Activated T-cell treated with anti-CD3 and anti-CD28 coated beads for 1 hour (primary cell): ENCODE data around the gene PATL1.
"Not testable (repeated sequence)": the region's sequence is repeated elsewhere in the genome, so short reads cannot be mapped to it uniquely, and the experiment has no call there.

Experiments used
- DNase-seq: peaks from one replicate; pipeline ENCODE4 v3.0.0-alpha.2; 2020; ENCODE audit warnings: low read depth

PATL1 gene

DNA sequence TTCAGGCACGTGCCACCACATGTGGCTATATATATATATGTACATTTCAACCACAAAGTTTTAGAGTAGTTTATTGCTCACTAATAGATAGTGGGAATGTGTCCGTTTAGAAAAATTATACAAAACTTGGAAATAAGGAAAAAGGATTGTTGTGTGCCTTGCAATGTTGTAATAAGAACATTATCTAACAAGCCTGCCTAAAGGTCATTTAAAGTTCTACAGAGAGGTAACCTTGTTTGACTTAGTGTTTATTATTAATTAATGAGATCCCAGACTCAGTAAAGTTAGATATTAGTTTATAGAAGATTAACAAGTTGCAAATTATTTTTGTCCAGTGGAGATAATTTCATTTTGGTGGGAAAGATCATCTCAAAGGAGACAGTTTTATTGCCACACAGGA, 5.5 kb upstream of the PATL1 start:
- DNase-seq, result no peak

DNA sequence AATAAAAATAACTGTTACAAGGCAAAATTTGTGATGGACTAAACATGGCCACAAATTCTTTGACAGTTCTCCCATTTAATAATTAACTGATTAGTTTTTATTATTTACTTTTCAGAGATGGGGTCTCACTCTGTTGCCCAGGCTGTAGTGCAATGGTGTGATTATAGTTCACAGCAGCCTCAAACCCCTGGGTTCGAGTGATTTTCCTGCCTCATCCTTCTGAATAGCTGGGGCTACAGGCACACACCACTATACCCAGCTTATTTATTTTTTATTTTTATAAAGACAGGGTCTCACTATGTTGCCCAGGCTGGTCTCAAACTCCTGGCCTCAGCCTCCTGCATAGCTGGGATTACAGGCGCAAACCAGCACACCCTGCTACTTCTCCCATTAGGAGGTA, 4.5 kb upstream of the PATL1 start:
- DNase-seq, result no peak

DNA sequence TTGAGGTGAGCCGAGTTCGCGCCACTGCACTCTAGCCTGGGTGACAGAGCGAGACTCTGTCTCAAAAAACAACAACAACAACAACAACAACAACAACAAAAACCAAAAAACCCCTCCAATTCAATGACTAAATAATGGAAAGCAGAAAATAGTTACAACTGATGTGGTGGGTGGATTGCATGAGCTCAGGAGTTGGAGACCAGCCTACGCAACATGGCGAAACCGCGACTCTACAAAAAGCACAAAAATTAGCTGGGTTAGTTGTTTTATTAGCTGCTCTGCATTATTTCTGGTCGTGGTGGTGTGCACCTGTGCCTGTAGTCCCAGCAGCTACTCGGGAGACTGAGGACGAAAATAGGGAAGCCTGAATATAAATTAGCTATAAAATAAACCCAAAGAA, 2.6 kb upstream of the PATL1 start:
- no peak for DNase-seq

DNA sequence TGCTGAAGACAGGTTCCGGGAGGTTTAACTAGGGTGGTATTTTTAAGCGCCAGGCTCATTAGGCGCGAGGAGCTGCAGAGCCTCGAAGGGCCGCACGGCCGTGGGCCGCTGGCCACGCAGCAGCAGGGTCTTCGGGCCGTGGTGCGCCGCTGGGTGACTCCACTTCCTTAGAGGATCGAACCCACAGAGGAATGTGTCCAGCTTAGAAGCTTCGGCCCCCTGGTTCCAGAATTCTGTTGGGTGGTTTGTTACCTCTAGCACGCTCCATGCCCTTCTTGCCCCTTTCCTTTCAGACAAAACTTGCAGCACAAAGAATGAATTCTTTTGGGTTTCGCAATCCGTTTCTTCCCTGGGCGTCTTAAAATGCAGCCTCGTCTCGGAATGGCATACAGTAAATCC, 773 bp upstream of the PATL1 start:
- no peak for DNase-seq

DNA sequence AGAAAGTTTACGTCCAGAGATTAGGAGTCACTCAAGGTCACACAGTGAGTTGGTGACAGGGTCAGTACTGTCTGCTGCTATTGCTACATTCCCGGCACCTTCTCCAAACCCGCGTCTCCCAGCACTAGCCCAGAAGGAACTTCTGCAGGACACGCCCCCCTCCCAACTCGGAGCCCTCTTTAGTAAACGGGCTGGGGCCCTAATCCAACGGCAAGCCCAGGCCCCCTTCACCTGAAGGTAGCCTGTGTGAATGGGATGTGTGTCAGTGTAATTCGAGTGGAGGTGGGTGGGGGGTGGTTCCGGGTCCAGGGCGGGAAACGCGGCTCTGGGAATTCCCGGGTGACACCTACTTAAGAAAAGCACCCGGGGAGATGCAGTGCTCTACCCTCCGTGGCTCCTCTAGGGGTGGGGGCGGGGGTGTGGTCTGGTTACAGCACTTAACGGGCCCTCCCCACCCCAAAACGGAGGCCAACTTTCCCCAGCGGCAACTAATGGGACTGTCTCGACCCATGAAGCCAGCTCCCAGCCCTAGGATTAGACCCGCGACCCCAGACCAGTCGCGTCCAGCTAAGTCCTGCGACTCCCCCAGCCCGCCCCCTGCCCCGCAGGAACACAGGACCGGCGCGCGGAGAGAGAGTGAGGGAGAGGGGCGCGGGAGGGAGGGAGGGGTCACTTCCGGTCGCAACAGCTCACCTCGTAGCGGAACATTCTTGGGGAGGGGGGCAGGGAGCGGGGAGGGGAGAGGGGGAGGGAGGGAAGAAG, 468 bp downstream of the PATL1 start:
- peak; percentile 54 for DNase-seq

DNA sequence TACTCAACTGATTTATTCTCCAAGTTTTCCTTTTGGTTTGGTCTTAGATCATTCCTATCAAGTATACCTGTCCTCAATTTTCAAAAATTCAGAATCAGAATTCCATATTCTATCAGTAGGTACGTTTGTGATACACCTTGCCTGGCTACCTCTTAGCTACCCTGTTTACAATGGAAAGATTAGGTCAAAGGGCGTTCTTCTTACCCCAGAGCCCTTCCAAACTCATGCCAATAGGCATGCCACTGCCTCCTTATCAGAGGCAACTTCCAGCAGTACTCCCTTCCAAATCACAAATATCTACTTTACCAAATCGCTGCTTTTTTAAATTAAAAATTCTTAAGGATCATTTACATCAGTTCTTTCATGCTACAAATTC, 1.0 kb downstream of the PATL1 start:
- DNase-seq, result no peak

DNA sequence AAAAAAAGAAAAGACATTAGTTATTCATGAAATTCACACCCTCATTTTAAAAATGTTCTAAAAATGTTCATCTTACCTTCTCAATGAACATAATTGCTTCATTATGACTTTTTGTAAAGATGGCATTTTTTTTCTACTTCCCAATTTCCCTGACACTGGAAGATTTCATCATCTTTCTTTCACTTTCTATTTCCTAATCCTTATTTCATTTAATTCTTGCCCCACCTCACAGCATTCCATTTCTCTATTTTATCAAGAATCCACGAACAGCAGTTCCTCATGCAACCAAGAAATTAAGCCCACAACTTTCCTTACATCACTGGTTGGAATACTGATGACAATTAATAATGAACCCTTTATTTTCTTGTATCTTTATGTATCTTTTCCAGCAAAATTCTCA, 1.9 kb downstream of the PATL1 start:
- no peak for DNase-seq

DNA sequence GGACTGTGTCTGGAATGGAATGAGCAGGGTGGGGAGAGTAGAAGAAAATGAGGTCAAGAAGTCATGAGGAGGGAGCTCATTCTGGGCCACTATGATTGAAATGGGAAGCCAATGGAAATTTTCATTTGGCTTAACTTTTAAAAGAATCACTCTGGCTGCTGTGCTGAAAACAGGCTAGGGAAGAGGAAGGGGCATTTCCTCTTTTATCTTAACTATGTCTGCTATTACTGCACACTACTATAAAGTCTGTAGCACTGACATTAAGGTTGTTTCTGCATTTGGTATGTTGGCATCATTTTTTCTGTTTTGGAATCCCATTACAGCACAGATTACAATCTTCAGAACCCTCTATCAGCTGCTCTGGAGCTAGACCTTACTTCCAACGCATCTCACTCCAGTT, 8.2 kb downstream of the PATL1 start:
- no peak for DNase-seq

DNA sequence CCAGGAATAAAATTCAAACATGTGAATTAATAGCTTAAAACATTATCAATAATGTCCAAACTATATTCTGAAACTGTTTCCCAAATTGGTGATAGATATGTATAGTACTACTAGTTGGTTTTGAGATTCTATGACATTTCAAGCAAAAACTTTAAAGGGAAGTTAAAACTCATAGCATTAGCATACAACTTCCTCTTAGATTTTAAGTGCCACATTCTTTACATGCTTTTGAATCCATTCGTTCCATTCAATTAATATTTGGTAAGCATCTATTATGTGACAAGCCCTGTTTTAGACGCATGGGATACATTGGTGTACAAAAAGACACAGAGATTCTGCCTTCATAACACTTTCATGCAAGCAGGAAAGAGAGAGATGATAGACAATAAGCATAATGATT, 8.9 kb downstream of the PATL1 start:
- DNase-seq, result no peak

DNA sequence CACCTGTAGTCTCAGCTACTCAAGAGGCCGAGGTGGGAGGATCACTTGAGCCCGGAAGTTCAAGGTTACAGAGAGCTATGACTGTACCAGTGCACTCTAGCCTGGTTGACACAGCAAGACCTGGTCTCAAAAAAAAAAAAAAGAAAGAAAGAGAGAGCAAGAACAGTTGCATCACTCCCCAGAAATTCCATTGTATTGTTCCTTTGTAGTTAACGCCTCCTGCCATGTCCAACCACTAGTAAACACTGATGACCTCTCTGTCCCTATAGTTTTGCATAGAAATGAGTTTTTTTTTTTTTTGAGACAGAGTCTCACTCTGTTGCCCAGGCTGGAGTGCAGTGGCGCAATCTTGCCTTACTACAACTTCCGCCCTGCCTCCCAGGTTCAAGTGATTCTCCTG, 10.8 kb downstream of the PATL1 start:
- no peak for DNase-seq

DNA sequence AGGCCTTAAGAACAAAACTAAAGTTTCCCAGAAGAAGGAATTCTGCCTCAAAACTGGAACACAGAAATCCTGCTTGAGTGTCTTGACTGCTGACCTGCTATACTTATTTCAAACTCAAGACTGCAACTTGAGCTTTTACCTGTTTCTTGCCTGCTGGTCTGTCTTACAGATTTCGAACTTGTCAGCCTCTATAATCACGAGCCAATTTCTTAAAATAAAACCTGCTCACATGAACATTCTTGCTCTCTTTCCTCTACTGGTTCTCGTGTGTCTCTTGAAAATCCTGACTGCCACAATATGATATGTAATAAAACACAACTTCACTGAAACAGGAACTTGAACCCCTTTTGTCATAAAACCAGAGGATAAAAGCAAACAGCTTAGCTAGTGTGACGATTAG, 13.9 kb downstream of the PATL1 start:
- no peak for DNase-seq

DNA sequence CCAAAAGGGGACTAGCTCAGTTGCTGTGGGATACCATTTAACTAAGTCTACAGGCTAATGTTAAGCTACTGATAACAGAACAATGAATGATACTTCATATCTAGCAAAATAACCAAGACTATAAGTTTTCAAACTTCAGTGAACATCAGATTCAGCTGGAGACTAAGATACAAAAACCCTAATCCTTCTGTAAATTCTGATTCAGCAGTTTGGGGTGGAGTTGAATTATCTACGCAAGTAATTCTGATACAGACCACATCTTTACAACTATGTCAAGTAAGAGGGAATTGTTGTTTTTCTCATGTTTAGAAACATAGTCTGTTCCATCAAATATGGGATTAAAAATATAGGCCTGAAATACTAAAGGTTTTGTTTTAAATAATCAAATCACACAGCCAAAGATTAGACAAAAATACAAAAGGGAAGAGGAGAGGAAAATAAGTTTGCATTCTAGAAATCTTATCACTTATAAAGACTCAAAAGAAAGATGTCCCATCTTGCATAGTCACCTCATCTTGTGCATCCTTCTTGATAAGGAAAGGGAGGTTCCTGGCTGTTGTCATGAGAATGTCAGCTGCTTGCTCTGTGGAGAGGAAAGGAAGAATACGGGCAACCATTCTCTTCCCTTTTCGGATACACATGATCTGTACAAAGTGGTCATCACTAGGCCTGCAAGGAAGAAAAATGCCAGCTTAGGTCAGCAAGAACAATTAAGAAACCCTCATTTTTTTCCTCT, 21.4 kb downstream of the PATL1 start:
- DNase-seq, result no peak

DNA sequence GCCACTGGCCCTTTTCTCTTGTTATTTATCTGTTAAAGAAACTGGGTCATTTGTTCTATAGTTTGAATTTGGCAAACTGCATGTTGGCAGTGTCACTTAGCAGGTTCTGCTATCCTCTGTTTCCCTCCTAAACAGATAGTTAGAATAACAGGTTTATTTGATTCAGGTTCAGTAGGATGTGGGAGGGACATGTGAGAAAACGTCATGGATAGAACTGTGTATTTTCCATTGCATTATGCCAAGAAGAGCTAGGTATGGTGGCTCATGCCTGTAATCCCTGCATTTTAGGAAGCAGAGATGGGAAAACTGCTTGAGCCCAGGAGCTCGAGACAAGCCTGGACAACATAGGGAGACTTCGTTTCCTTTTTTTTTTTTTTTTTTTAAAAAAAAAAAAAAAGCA, 24.3 kb downstream of the PATL1 start:
- no peak for DNase-seq

DNA sequence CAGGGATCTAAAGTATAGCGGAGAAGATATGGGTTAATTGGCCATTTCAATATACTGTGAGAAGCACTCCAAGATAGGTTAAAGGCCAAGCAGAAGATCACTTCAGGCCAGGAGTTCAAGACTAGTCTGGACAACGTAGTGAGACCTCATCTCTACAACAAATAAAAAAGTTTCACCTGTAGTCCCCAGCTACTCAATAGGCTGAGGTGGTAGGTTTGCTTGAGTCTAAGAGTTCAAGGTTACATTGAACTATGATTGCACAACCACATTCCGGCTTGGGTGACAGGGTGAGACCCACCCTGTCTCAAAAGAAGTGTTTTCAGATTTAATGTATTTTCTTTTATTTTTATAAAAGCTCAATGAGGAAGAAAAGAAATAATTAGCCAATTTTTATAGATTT, 25.4 kb downstream of the PATL1 start:
- DNase-seq, result no peak

DNA sequence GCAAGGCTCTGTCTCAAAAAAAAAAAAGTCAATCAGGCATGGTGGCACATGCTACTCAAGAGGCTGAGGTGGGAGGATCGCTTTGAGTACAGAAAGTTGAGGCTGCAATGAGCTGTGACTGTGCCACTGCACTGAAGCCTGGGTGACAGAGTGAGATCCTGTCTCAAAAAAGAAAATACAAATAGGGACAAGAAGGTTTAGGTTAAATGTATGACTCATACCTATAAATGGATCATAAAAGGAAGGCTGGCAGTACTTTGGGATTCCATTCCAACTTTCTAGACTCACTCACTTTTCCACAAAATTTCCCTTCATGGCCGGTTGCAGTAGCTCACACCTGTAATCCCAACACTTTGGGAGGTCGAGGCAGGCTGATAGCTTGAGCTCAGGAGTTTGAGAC, 27.7 kb downstream of the PATL1 start:
- no peak for DNase-seq

DNA sequence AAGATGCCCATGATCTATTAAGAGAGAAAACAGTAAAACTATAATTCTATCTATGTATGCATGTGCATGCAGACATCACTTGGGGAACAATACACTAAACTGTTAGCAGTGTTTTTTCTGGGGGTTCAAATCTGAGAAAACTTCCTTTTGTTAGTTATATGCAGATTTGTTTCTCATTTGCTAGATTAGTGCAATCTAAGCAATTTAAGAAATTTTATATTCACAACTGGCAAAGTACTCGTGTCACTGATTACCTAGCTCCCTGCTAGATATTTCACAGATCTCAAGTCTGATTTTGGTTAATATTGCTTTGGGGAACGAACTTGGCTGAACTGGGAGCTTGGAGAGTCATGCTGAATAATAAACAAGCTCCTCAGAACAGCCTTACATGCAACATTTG, 38.3 kb downstream of the PATL1 start:
- no peak for DNase-seq

DNA sequence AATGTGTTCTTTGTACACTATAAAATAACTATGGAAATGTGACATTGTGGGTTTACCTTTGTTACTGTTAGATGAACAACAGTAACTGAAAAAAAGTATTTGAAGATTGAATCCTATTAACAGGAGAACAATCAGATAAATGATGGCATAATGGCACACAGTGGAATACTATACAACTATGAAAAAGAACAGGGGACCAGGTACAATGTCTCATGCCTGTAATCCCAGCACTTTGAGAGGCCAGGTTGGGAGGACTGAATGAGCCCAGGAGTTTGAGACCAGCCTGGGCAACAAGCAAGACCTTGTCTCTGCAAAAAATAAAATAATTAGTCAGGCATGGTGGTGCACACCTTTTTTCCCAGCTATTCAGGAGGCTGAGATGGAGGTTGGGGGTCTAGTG, 38.8 kb downstream of the PATL1 start:
- no peak for DNase-seq

DNA sequence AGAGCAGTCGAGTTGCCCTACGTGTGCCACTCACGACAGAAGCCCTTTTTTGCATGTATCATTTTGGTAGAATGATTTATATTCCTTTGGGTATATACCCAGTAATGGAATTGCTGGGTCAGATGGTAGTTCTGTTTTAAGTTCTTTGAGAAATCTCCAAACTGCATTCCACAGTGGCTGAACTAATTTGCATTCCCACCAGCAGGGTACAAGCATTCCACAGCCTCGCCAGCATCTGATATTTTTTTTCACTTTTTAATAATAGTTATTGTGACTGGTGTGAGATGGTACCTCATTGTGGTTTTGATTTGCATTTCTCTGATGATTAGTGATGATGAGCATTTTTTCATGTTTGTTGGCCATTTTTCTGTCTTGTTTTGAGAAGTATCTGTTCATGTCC, 41.9 kb downstream of the PATL1 start:
- not testable (repeated sequence) for DNase-seq

DNA sequence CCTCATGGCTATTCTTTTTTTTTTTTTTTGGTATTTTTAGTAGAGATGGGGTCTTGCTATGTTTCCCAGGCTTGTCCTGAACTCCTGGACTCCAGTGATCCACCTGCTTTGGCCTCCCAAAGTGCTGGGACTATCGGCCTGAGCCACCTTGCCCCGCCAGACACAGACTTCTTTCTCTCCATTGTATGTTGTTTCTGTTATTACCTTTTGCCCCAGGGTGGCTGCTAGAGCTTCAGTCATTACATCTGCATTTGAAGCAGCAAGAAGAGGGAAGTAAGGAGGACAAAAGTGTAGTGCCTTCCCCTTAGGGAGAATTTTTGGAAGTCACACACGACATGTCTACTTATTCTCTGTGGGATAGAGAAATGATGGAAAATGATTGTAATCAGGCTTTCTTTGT, 43.1 kb downstream of the PATL1 start:
- DNase-seq, result no peak

DNA sequence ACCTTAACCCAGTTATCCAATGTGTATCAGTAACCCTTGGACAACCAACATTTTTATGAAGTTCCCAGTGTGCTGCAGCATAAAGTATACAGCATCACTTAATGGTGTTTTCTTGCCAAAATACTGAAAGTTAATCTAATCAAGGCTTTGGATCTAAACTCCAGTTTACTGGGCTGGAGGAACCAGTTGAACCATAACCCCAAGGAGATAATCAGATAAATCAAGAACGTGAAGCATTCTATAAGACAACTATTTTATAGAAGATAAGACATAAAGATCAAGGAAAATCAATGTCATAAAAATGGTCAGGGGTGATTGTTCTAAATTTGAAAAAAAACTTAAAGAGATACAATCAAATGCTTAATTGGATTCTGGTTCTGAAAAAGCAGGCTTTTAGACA, 51.0 kb downstream of the PATL1 start:
- DNase-seq, result no peak

DNA sequence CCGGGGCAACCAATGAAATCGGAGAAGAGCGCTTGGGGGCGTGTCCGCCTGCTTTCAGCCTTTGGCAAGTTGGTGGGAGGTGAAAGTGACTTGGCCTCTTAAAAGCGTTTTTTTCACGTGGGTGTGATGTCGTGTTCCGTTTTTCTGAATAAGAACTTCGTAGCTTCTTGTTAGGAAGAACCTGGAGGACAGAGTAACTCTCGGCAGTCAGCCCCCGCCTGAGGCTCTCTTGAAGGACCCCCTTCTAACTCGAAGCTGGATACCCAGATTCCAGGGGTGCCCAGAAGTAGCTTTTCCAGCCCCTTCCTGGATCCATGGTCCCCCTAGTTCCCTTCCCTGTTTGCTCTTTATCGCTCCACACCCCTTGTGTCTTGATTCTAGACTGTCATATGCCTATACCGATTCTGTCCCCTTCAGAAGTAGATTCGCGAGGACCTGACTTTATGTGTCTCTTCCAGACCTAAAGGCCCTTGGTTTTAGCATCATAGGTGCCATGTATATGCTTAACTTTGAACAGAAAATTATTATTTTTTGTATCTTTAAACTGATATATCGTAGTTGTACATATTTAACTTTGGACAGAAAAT, 52.3 kb downstream of the PATL1 start:
- no peak for DNase-seq

DNA sequence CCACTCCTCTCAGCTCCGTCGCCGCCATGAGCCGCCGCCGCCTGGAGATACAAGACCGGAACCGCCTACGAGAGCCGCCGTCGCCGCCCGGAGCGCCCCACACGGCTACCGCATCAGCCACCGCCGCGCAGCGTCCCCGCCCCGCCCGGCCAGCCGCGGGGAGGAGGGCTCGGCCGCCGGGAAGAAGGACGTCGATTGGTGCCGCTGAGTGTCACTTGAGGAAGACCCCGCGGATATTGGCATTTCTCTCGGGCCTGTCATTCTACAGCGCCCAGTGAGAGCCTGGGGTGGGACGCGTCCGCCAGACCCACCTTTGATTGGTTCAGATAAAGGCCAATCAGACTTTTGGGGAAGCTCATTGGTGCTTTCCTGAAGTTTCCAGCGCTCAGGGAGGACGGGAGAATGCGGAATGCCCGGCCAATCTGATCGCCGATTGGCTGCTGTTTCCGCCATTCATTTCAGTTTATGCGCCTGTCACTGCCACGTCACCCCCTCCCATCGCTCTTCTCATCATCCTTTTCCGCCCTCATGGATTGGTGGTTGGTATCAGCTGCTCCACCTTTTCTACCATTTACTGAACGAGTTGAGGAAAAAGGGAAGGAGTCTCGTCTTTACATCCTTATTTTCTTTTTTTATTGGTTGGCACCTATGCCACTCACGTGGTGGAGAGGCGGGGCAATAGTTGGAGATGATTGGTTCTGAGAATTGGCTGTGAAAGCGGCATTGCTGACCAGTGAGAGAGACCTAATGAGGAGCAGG, 53.0 kb downstream of the PATL1 start, which contains the start of gene OSBP:
OSBP (minus strand) TSS at position 138 of the 759 bp plus-strand sequence; CDS start at position 28, 110 bp downstream.
- peak; percentile 92 for DNase-seq
